ENCODE measurements around the gene PODNL1.

PODNL1 gene

GRCh38 chr19:13957051-13957450 is 18.8 kb upstream of the PODNL1 start:
- no peak for DNase-seq (ENCODE audit: low read depth in 2 of 2)

- DNase-seq (ENCODE audit: low read depth in 2 of 2) = no peak
Observed at GRCh38 chr19:13956365-13956744, 18.1 kb upstream of the PODNL1 start.

GRCh38 chr19:13955662-13956364 is 17.6 kb upstream of the PODNL1 start:
- no peak for DNase-seq (ENCODE audit: low read depth in 2 of 2)

- no peak for DNase-seq (ENCODE audit: low read depth in 2 of 2)
Observed at GRCh38 chr19:13954185-13954584, 16.0 kb upstream of the PODNL1 start.

- no peak for DNase-seq (ENCODE audit: low read depth in 2 of 2)
Observed at GRCh38 chr19:13952931-13953531, 14.8 kb upstream of the PODNL1 start.

GRCh38 chr19:13952154-13952930 is 14.1 kb upstream of the PODNL1 start, which contains the start of gene DCAF15:
Gene DCAF15 (plus strand): TSS chr19:13952509. CDS start chr19:13952513, 4 bp downstream.
- peak; percentile 96 to 99 for DNase-seq (ENCODE audit: low read depth in 2 of 2)

- no peak for DNase-seq (ENCODE audit: low read depth in 2 of 2)
Observed at GRCh38 chr19:13951799-13952153, 13.6 kb upstream of the PODNL1 start.

- DNase-seq (ENCODE audit: low read depth in 2 of 2) = no peak
Observed at GRCh38 chr19:13951043-13951442, 12.8 kb upstream of the PODNL1 start.

GRCh38 chr19:13946414-13946813 is 8.2 kb upstream of the PODNL1 start:
- DNase-seq (ENCODE audit: low read depth in 2 of 2) = no peak

- no peak for DNase-seq (ENCODE audit: low read depth in 2 of 2)
Observed at GRCh38 chr19:13942023-13942684, 3.9 kb upstream of the PODNL1 start.

- DNase-seq (ENCODE audit: low read depth in 2 of 2) = no peak
Observed at GRCh38 chr19:13937479-13938300, 527 bp downstream of the PODNL1 start.

GRCh38 chr19:13935765-13936510 is 2.3 kb downstream of the PODNL1 start:
- no peak for DNase-seq (ENCODE audit: low read depth in 2 of 2)

GRCh38 chr19:13934785-13935109 is 3.5 kb downstream of the PODNL1 start:
- no peak for DNase-seq (ENCODE audit: low read depth in 2 of 2)

- no peak for DNase-seq (ENCODE audit: low read depth in 2 of 2)
Observed at GRCh38 chr19:13932911-13933393, 5.3 kb downstream of the PODNL1 start.

GRCh38 chr19:13932149-13932637 is 6.0 kb downstream of the PODNL1 start:
- no peak for DNase-seq (ENCODE audit: low read depth in 2 of 2)

GRCh38 chr19:13931391-13932148 is 6.6 kb downstream of the PODNL1 start:
- no peak for DNase-seq (ENCODE audit: low read depth in 2 of 2)

- DNase-seq (ENCODE audit: low read depth in 2 of 2) = no peak
Observed at GRCh38 chr19:13930402-13930801, 7.8 kb downstream of the PODNL1 start.

- DNase-seq (ENCODE audit: low read depth in 2 of 2) = no peak
Observed at GRCh38 chr19:13929956-13930355, 8.3 kb downstream of the PODNL1 start.

GRCh38 chr19:13929340-13929739 is 8.9 kb downstream of the PODNL1 start:
- no peak for DNase-seq (ENCODE audit: low read depth in 2 of 2)

- no peak for DNase-seq (ENCODE audit: low read depth in 2 of 2)
Observed at GRCh38 chr19:13926715-13927114, 11.5 kb downstream of the PODNL1 start.
